Neural cell (in vitro differentiated cells): ENCODE data around the gene TRIO.

Experiments
- EP300 ChIP-seq: fragments of 450-650 bp; conservative IDR thresholded peaks from 2 replicates; pipeline ENCODE4 v1.6.1; 2014; ENCODE audit warnings: antibody characterized with exemption, mild to moderate bottlenecking, moderate library complexity; ENCODE audit not compliant: poor library complexity, severe bottlenecking
- EZH2 ChIP-seq: fragments of 200-600, 300-800 bp; shearing (Covaris generic), sonication (generic); IDR thresholded peaks from 2 replicates; pipeline ENCODE4 v1.6.1; 2014; ENCODE audit warnings: antibody characterized with exemption, low read length, borderline replicate concordance, mild to moderate bottlenecking; ENCODE audit not compliant: insufficient read depth, poor library complexity, severe bottlenecking
- POLR2AphosphoS5 ChIP-seq: IDR thresholded peaks from 2 replicates; pipeline ENCODE4 v1.6.1; 2012
- SMC3 ChIP-seq: fragments of 450-650 bp; conservative IDR thresholded peaks from 2 replicates; pipeline ENCODE4 v1.6.1; 2014; ENCODE audit warnings: antibody characterized with exemption, mild to moderate bottlenecking, moderate library complexity; ENCODE audit not compliant: poor library complexity
- TF ChIP-seq, protein P1 (sequence below): fragments of 450-650 bp; IDR thresholded peaks from 2 replicates; pipeline ENCODE4 v1.5.1; 2014; ENCODE audit warnings: antibody characterized with exemption, mild to moderate bottlenecking, moderate library complexity; ENCODE audit not compliant: poor library complexity, severe bottlenecking
- TF ChIP-seq, protein P2 (sequence below): IDR thresholded peaks from 2 replicates; pipeline ENCODE4 v1.6.1; 2012; ENCODE audit warnings: borderline replicate concordance

DNA sequence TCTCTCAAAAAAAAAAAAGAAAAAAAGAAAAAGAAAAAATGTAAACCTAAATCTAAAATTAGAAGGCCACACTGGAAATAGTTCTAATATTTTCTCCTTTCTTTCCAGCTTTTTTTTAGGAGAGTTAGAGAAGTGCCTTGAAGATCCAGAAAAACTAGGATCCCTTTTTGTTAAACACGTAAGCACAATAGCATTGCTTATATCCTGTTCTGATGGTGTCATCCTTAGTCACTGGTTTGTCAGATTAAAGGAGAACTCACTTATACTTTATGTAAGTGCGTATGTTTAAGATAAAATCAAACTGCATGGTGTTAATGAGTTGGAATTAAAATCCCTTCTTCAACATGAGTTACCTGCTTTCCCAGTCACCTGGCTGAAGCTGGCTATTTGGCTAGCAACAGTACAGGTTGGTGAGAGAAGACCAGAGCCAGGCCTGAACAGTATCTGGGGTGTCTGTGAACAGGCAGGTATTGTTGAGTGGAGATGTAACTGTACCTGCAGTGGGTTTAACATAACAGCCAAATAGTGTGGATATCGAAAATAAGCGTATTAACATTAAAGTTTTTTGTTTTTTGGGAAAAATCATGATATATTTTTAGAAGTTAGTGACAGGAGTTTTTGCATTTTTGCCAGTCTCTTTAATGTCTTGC is 333.8 kb downstream of the TRIO start:
- TF ChIP-seq EP300 (no peak), POLR2AphosphoS5 (no peak), SMC3 (no peak), EZH2 (no peak)
- TF ChIP-seq, protein P1, sequence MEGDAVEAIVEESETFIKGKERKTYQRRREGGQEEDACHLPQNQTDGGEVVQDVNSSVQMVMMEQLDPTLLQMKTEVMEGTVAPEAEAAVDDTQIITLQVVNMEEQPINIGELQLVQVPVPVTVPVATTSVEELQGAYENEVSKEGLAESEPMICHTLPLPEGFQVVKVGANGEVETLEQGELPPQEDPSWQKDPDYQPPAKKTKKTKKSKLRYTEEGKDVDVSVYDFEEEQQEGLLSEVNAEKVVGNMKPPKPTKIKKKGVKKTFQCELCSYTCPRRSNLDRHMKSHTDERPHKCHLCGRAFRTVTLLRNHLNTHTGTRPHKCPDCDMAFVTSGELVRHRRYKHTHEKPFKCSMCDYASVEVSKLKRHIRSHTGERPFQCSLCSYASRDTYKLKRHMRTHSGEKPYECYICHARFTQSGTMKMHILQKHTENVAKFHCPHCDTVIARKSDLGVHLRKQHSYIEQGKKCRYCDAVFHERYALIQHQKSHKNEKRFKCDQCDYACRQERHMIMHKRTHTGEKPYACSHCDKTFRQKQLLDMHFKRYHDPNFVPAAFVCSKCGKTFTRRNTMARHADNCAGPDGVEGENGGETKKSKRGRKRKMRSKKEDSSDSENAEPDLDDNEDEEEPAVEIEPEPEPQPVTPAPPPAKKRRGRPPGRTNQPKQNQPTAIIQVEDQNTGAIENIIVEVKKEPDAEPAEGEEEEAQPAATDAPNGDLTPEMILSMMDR, result no peak
- TF ChIP-seq, protein P2, sequence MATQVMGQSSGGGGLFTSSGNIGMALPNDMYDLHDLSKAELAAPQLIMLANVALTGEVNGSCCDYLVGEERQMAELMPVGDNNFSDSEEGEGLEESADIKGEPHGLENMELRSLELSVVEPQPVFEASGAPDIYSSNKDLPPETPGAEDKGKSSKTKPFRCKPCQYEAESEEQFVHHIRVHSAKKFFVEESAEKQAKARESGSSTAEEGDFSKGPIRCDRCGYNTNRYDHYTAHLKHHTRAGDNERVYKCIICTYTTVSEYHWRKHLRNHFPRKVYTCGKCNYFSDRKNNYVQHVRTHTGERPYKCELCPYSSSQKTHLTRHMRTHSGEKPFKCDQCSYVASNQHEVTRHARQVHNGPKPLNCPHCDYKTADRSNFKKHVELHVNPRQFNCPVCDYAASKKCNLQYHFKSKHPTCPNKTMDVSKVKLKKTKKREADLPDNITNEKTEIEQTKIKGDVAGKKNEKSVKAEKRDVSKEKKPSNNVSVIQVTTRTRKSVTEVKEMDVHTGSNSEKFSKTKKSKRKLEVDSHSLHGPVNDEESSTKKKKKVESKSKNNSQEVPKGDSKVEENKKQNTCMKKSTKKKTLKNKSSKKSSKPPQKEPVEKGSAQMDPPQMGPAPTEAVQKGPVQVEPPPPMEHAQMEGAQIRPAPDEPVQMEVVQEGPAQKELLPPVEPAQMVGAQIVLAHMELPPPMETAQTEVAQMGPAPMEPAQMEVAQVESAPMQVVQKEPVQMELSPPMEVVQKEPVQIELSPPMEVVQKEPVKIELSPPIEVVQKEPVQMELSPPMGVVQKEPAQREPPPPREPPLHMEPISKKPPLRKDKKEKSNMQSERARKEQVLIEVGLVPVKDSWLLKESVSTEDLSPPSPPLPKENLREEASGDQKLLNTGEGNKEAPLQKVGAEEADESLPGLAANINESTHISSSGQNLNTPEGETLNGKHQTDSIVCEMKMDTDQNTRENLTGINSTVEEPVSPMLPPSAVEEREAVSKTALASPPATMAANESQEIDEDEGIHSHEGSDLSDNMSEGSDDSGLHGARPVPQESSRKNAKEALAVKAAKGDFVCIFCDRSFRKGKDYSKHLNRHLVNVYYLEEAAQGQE, result no peak
